ENCODE data around the gene SLC25A17. TPM values are rescaled to one million over a fixed set of nuclear protein-coding genes. Genes with fewer than 3 reads are reported as not detected.

Gene SLC25A17
- total RNA-seq, 1 experiment from 2014 or later: 51.6 TPM

DNA sequence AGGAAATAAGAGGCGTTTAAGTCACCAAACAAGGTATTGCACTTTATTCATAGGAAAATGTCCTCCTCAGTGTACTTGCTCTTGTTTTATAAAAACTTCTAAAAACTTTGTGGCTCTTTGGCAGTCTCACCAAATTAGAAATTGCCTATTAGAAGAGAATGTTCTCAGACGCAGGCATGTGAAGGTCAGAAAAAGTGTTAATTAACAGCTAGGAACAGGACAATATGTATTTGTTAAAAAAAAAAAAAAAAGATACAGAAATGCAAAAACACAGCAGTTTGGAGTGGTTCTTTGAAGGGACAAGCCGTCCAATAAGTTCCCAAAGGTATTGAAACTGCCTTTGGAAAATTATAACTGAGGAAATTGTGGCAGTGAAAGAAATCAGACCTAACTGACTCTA is 67.9 kb downstream of the SLC25A17 start:
- CTCF ChIA-PET: interaction anchor here (0.5 kb wide), 1 partner anchor 8 kb away, joined by 4 read pairs; no protein-coding TSS in a partner anchor
- intact Hi-C loops (cut with micrococcal nuclease; ENCODE audit: unreplicated experiment): no loop called here
- H3K36me3 ChIP-seq (ENCODE audit: insufficient read depth, low read length, poor library complexity, severe bottlenecking): no peaks in the 10 kb centered on the region
- H3K4me1 ChIP-seq (ENCODE audit: insufficient read depth, low read length, poor library complexity, severe bottlenecking): no peaks in the 10 kb centered on the region
- DNase-seq (ENCODE audit: low spot score): no peak
- TF ChIP-seq, protein P1, sequence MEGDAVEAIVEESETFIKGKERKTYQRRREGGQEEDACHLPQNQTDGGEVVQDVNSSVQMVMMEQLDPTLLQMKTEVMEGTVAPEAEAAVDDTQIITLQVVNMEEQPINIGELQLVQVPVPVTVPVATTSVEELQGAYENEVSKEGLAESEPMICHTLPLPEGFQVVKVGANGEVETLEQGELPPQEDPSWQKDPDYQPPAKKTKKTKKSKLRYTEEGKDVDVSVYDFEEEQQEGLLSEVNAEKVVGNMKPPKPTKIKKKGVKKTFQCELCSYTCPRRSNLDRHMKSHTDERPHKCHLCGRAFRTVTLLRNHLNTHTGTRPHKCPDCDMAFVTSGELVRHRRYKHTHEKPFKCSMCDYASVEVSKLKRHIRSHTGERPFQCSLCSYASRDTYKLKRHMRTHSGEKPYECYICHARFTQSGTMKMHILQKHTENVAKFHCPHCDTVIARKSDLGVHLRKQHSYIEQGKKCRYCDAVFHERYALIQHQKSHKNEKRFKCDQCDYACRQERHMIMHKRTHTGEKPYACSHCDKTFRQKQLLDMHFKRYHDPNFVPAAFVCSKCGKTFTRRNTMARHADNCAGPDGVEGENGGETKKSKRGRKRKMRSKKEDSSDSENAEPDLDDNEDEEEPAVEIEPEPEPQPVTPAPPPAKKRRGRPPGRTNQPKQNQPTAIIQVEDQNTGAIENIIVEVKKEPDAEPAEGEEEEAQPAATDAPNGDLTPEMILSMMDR (conservative IDR thresholded peaks at IDR 0.05; ENCODE audit: low read depth, low read length): no peak
- TF ChIP-seq EZH2 (IDR thresholded peaks at IDR 0.05; ENCODE audit: borderline replicate concordance, low read depth, low read length, poor library complexity, severe bottlenecking): no peak
- POLR2A ChIA-PET (ENCODE audit: low non-redundant PET): no interaction called here
- no peak overlapping the region for H3K4me3 ChIP-seq (ENCODE audit: low read depth, low read length, poor library complexity, severe bottlenecking)
- no TSS peak for BruUV-seq (replicated peaks)
- H3K27me3 ChIP-seq (replicated peaks; ENCODE audit: insufficient read depth, low read depth, low read length, poor library complexity): no peaks in the 10 kb centered on the region
- H3K27ac ChIP-seq (ENCODE audit: low read depth, low read length, poor library complexity, severe bottlenecking): no peak overlapping the region
- no peaks in the 10 kb centered on the region for H3K9me3 ChIP-seq (ENCODE audit: low read depth, low read length, poor library complexity, severe bottlenecking)

DNA sequence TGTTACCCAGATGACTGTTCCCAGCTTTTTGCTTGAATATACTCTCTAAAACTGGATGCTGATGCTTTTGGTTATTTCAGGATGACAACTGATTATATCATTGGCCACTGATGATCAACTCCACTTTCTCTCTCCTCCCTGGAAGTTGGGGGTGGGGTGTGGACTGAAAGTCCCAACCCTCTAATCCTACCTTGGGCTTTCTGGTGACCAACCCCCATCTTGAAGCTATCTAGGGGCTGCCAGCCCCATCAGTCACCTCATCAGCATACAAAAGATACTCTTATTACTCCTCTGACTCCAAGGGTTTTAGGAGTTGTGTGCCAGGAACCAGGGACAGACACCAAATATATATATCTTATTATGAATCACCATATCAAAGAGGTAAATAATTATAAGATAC is 69.3 kb downstream of the SLC25A17 start:
- H3K4me3 ChIP-seq (ENCODE audit: low read depth, low read length, poor library complexity, severe bottlenecking): no peak overlapping the region
- TF ChIP-seq, protein P1 (conservative IDR thresholded peaks at IDR 0.05; ENCODE audit: low read depth, low read length): no peak
- no peak for TF ChIP-seq EZH2 (IDR thresholded peaks at IDR 0.05; ENCODE audit: borderline replicate concordance, low read depth, low read length, poor library complexity, severe bottlenecking)
- ChIA-PET POLR2A (ENCODE audit: low non-redundant PET) (no interaction called here), CTCF (no interaction called here)
- intact Hi-C loops (cut with micrococcal nuclease; ENCODE audit: unreplicated experiment): no loop called here
- H3K27ac ChIP-seq (ENCODE audit: low read depth, low read length, poor library complexity, severe bottlenecking): no peak overlapping the region
- no peaks in the 10 kb centered on the region for H3K27me3 ChIP-seq (replicated peaks; ENCODE audit: insufficient read depth, low read depth, low read length, poor library complexity)
- no TSS peak for BruUV-seq (replicated peaks)
- no peaks in the 10 kb centered on the region for H3K9me3 ChIP-seq (ENCODE audit: low read depth, low read length, poor library complexity, severe bottlenecking)
- no peak for DNase-seq (ENCODE audit: low spot score)
- no peaks in the 10 kb centered on the region for H3K36me3 ChIP-seq (ENCODE audit: insufficient read depth, low read length, poor library complexity, severe bottlenecking)
- H3K4me1 ChIP-seq (ENCODE audit: insufficient read depth, low read length, poor library complexity, severe bottlenecking): no peaks in the 10 kb centered on the region

DNA sequence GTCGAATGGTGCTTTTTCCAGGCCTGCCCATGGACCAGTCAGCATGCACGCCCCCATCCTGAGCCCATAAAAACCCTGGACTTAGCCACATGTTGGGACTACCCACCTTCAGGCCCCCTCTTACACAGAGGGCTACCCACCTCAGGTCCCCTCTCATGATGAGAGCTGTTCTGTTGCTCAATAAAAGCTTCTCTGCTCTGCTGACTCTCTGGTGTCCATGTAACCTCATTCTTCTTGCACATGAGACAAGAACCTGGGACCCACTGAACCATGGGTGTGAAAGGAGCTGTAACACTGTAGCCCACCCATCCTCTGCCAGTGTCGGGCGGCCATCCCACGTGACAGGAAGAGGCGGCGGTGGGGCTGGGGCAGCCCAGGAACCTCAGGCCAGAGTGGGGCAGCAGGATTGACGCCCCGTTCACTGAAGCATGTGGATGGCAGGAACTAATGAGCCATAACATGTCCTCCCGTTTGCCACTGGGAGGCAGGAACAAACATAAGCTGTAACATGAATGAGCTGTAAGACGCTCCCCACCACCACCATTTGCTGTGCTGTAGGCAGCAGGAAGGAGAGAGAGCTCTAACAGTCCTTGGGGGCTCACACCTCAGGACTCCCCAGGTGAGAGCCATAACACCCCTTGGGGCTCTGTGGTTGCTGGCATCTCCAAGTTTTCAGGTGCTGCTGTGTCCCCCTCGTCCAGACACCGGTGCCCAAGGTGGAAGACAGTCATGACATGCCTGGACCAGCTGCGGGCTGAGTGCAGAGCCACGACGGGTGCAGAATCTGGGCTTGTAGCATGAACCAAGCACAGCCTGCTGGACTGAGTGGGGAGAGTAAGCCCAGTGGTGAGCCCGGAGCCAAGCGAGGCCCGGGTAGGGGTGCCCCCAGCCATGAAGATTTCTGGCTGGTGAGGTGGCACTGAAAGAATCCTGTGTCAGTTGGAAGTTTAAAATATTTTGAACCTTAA is 70.5 kb downstream of the SLC25A17 start:
- Histone ChIP-seq H3K27ac (ENCODE audit: low read depth, low read length, poor library complexity, severe bottlenecking) (no peak overlapping the region), H3K36me3 (ENCODE audit: insufficient read depth, low read length, poor library complexity, severe bottlenecking) (no peaks in the 10 kb centered on the region), H3K27me3 (replicated peaks; ENCODE audit: insufficient read depth, low read depth, low read length, poor library complexity) (no peaks in the 10 kb centered on the region), H3K4me1 (ENCODE audit: insufficient read depth, low read length, poor library complexity, severe bottlenecking) (no peaks in the 10 kb centered on the region), H3K4me3 (ENCODE audit: low read depth, low read length, poor library complexity, severe bottlenecking) (no peak overlapping the region), H3K9me3 (ENCODE audit: low read depth, low read length, poor library complexity, severe bottlenecking) (no peaks in the 10 kb centered on the region)
- no TSS peak for BruUV-seq (replicated peaks)
- DNase-seq (ENCODE audit: low spot score): no peak
- TF ChIP-seq, protein P1 (conservative IDR thresholded peaks at IDR 0.05; ENCODE audit: low read depth, low read length): no peak
- no peak for TF ChIP-seq EZH2 (IDR thresholded peaks at IDR 0.05; ENCODE audit: borderline replicate concordance, low read depth, low read length, poor library complexity, severe bottlenecking)
- CTCF ChIA-PET: no interaction called here
- POLR2A ChIA-PET (ENCODE audit: low non-redundant PET): interaction anchor here (0.5 kb wide), 1 partner anchor 570 kb away, joined by 4 read pairs; no protein-coding TSS in a partner anchor
- intact Hi-C loops (cut with micrococcal nuclease; ENCODE audit: unreplicated experiment): no loop called here
